Liver (tissue), 9 donors: ENCODE measurements around the gene GARIN1A. TPM values are rescaled to one million over a fixed set of nuclear protein-coding genes. Genes with fewer than 3 reads are reported as not detected.
"Not testable (repeated sequence)": the region's sequence is repeated elsewhere in the genome, so short reads cannot be mapped to it uniquely, and the experiment has no call there.

ENCODE experiments used
- DNase-seq: peaks from one replicate; pipeline ENCODE4 v3.0.0-alpha.2; 2017; ENCODE audit warnings: low spot score
- H3K27ac ChIP-seq, 2 donors: one replicate each; pipeline ENCODE4 v1.7.0; 2013; ENCODE audit warnings: inconsistent platforms in 2 of 2, low read length in 2 of 2, control low read depth in 1 of 2, low read depth in 1 of 2, mild to moderate bottlenecking in 1 of 2
- H3K27me3 ChIP-seq, 4 donors: one replicate each; pipeline versions ENCODE4 v1.6.1 to v1.7.0; 2013; ENCODE audit warnings: low read length in 3 of 4, inconsistent platforms in 1 of 4, mild to moderate bottlenecking in 1 of 4, moderate library complexity in 1 of 4; ENCODE audit not compliant: control insufficient read depth in 4 of 4, insufficient read depth in 4 of 4
- H3K36me3 ChIP-seq, 4 donors: one replicate each; pipeline versions ENCODE4 v1.6.1 to v1.7.0; 2013; ENCODE audit warnings: low read length in 3 of 4, mild to moderate bottlenecking in 3 of 4, low read depth in 1 of 4, moderate library complexity in 1 of 4; ENCODE audit not compliant: control insufficient read depth in 4 of 4, insufficient read depth in 3 of 4
- H3K4me1 ChIP-seq, 4 donors: one replicate each; pipeline versions ENCODE4 v1.6.1 to v1.7.0; 2013; ENCODE audit warnings: low read length in 3 of 4, mild to moderate bottlenecking in 3 of 4, moderate library complexity in 1 of 4; ENCODE audit not compliant: control insufficient read depth in 4 of 4, insufficient read depth in 4 of 4
- H3K4me3 ChIP-seq, 3 donors: one replicate each; pipeline versions ENCODE4 v1.6.1 to v1.7.0; 2013; ENCODE audit warnings: low read length in 3 of 3, control low read depth in 1 of 3, low read depth in 1 of 3, mild to moderate bottlenecking in 1 of 3
- H3K9ac ChIP-seq, 2 donors: one replicate each; pipeline ENCODE4 v1.7.0; 2013; ENCODE audit warnings: low read length in 2 of 2, mild to moderate bottlenecking in 2 of 2, moderate library complexity in 2 of 2, control low read depth in 1 of 2, low read depth in 1 of 2
- H3K9me3 ChIP-seq, 4 donors: one replicate each; pipeline versions ENCODE4 v1.6.1 to v1.7.0; 2013; ENCODE audit warnings: low read length in 3 of 4; ENCODE audit not compliant: control insufficient read depth in 4 of 4
- EGR1 ChIP-seq, 2 donors: IDR thresholded peaks; 2 replicates each; pipeline ENCODE4 v1.6.1; 2016 to 2018; ENCODE audit warnings: antibody characterized with exemption in 2 of 2, low read depth in 2 of 2
- FOXA1 ChIP-seq: IDR thresholded peaks from 2 replicates; pipeline ENCODE4 v1.6.1; 2016; ENCODE audit warnings: antibody characterized with exemption
- FOXA2 ChIP-seq: IDR thresholded peaks from 2 replicates; pipeline ENCODE4 v1.6.1; 2016; ENCODE audit warnings: antibody characterized with exemption
- HNF4A ChIP-seq, 2 donors: conservative IDR thresholded peaks; 2 replicates each; pipeline ENCODE4 v1.6.1; 2016; ENCODE audit warnings: antibody characterized with exemption in 2 of 2, mild to moderate bottlenecking in 2 of 2
- HNF4G ChIP-seq: IDR thresholded peaks from 2 replicates; pipeline ENCODE4 v1.6.1; 2016; ENCODE audit warnings: antibody characterized with exemption
- JUND ChIP-seq, 2 donors: IDR thresholded peaks; 2 replicates each; pipeline ENCODE4 v1.6.1; 2016; ENCODE audit warnings: antibody characterized with exemption in 2 of 2
- NR2F2 ChIP-seq: IDR thresholded peaks from 2 replicates; pipeline ENCODE4 v1.6.1; 2016; ENCODE audit warnings: antibody characterized with exemption
- RAD21 ChIP-seq, 2 donors: IDR thresholded peaks; 2 replicates each; pipeline ENCODE4 v1.6.1; 2016; ENCODE audit warnings: antibody characterized with exemption in 2 of 2, mild to moderate bottlenecking in 2 of 2
- WGBS: extraction: QIAGEN DNeasy Blood & Tissue Kit; methylation state at CpG from one replicate; pipeline ENCODE4 v1.1.7; 2013; 5-methylcytosine and 5-hydroxymethylcytosine counted together
- polyA plus RNA-seq, 2 donors: library from polyadenylated mRNA; stranded (reverse) in 1 of 2; unstranded in 1 of 2; fragments of 200-250 nt in 1 of 2; fragments of >200 nt in 1 of 2; fragmentation: Nextera tagmentation in 1 of 2; extraction: Ambion mirVana in 1 of 2; gene quantifications; one replicate each; pipeline versions ENCODE4 v1.2.1 to v1.2.3, GENCODE V29; 2013 to 2015
- total RNA-seq, 2 donors: library from RNA; depleted of rRNA; stranded (reverse); fragments of >200 nt; gene quantifications; one replicate each; pipeline ENCODE4 v1.2.3, GENCODE V29; 2014
- TF ChIP-seq, protein P1 (sequence below): fragments of 150-350 bp; IDR thresholded peaks from 2 replicates; pipeline ENCODE4 v1.5.1; 2017; ENCODE audit warnings: improper control_type of control experiment, low read depth, low read length; ENCODE audit not compliant: missing input control
- TF ChIP-seq, protein P2 (sequence below): IDR thresholded peaks from 2 replicates; pipeline ENCODE4 v1.6.1; 2016; ENCODE audit warnings: antibody characterized with exemption
- TF ChIP-seq, protein P3 (sequence below): IDR thresholded peaks from 2 replicates; pipeline ENCODE4 v1.6.1; 2016; ENCODE audit warnings: antibody characterized with exemption, mild to moderate bottlenecking
- donor health status: healthy.
- donor health status: healthy.
- donor health status: healthy.
- donor health status: healthy.
- donor health status: healthy.

The GARIN1A gene
- total and polyA plus RNA-seq, 4 donors: 0.08 to 0.50 (median 0.19) TPM

DNA sequence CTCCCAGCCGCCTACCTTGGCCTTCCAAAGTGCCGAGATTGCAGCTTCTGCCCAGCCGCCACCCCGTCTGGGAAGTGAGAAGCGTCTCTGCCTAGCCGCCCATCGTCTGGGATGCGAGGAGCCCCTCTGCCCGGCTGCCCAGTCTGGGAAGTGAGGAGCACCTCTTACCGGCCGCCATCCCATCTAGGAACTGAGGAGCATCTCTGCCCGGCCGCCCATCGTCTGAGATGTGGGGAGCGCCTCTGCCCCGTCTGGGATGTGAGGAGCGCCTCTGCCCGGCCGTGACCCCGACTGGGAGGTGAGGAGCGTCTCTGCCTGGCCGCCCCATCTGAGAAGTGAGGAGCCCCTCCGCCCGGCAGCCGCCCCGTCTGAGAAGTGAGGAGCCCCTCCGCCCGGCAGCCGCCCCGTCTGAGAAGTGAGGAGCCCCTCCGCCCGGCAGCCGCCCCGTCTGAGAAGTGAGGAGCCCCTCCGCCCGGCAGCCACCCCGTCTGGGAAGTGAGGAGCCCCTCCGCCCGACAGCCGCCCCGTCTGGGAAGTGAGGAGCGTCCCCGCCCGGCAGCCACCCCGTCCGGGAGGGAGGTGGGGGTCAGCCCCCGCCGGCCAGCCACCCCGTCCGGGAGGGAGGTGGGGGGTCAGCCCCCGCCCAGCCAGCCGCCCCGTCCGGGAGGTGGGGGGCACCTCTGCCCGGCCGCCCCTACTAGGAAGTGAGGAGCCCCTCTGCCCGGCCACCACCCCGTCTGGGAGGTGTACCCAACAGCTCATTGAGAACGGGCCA, 17.3 kb downstream of the GARIN1A start:
- WGBS: 95% methylated on average over 51 of the region's 59 CpGs
- not testable (repeated sequence) for H3K27me3 ChIP-seq, H3K4me1 ChIP-seq, H3K9me3 ChIP-seq, DNase-seq, H3K4me3 ChIP-seq, H3K36me3 ChIP-seq, H3K27ac ChIP-seq, H3K9ac ChIP-seq

DNA sequence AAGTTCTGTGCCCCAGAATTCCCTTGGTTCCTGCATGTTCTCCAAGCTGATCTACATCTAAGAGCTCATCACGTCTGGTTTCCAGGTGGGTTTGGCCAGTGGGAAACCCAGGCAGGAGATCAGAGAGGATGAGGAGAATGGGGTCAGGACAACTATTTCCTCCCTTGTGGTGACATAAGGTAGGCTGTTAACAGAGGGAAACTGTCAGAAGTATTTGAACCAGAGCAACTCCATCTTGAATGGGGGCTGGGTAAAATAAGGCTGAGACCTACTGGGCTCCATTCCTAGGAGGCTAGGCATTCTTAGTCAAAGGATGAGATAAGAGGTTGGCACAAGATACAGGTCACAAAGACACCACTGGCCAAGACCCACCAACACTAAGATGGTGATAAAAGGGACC, 19.1 kb downstream of the GARIN1A start:
- H3K9me3 ChIP-seq: no peaks in the 10 kb centered on the region
- H3K4me1 ChIP-seq: no peaks in the 10 kb centered on the region
- H3K9ac ChIP-seq: no peak overlapping the region
- H3K27ac ChIP-seq: no peak overlapping the region
- WGBS: 94% methylated on average over 1 of the region's 1 CpG
- TF ChIP-seq EGR1 (IDR thresholded peaks at IDR 0.05; ENCODE audit: low read depth in 2 of 2): no peak
- no peak for TF ChIP-seq JUND (IDR thresholded peaks at IDR 0.05)
- TF ChIP-seq, protein P1, sequence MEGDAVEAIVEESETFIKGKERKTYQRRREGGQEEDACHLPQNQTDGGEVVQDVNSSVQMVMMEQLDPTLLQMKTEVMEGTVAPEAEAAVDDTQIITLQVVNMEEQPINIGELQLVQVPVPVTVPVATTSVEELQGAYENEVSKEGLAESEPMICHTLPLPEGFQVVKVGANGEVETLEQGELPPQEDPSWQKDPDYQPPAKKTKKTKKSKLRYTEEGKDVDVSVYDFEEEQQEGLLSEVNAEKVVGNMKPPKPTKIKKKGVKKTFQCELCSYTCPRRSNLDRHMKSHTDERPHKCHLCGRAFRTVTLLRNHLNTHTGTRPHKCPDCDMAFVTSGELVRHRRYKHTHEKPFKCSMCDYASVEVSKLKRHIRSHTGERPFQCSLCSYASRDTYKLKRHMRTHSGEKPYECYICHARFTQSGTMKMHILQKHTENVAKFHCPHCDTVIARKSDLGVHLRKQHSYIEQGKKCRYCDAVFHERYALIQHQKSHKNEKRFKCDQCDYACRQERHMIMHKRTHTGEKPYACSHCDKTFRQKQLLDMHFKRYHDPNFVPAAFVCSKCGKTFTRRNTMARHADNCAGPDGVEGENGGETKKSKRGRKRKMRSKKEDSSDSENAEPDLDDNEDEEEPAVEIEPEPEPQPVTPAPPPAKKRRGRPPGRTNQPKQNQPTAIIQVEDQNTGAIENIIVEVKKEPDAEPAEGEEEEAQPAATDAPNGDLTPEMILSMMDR: no peak
- TF ChIP-seq NR2F2: no peak
- TF ChIP-seq FOXA2: no peak
- no peak for TF ChIP-seq HNF4G
- TF ChIP-seq, protein P2, sequence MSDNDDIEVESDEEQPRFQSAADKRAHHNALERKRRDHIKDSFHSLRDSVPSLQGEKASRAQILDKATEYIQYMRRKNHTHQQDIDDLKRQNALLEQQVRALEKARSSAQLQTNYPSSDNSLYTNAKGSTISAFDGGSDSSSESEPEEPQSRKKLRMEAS: no peak
- no peak for TF ChIP-seq FOXA1
- no peak for TF ChIP-seq RAD21 (IDR thresholded peaks at IDR 0.05)
- no peaks in the 10 kb centered on the region for H3K36me3 ChIP-seq
- no peak for DNase-seq
- H3K27me3 ChIP-seq: peaks cover 0 to 1% (median 0%) of the 10 kb centered on the region in 4 donors
- H3K4me3 ChIP-seq: no peak overlapping the region

DNA sequence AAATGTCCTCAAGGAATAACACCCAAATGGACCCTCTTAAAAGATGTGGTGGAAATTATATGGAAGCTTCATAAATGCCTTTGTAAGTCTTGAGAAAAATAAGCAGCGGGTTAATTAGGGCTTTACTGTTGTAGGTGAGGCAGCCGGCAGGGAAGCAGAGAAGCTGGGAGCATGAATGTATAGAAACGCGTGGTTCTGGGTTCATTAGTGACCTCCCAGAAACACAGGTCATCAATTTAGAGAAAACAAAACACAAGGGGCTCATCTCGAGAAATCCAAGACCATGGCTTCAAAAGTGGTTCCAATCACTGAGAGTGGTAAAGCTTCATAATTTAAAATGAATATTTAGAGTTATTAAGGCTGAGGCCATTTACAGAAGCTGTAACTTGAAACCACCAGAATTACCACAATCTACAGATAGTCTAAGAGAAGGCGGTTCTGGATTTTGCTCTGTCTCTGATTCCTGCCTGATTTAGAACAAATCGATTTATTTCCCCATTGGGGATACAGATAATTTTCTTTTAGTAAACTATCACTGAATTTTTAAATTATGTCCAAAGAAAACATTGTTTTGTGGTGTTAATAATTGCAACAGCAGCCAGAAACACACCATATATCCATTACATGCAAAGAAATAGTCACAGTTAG, 20.7 kb downstream of the GARIN1A start:
- TF ChIP-seq, protein P3, sequence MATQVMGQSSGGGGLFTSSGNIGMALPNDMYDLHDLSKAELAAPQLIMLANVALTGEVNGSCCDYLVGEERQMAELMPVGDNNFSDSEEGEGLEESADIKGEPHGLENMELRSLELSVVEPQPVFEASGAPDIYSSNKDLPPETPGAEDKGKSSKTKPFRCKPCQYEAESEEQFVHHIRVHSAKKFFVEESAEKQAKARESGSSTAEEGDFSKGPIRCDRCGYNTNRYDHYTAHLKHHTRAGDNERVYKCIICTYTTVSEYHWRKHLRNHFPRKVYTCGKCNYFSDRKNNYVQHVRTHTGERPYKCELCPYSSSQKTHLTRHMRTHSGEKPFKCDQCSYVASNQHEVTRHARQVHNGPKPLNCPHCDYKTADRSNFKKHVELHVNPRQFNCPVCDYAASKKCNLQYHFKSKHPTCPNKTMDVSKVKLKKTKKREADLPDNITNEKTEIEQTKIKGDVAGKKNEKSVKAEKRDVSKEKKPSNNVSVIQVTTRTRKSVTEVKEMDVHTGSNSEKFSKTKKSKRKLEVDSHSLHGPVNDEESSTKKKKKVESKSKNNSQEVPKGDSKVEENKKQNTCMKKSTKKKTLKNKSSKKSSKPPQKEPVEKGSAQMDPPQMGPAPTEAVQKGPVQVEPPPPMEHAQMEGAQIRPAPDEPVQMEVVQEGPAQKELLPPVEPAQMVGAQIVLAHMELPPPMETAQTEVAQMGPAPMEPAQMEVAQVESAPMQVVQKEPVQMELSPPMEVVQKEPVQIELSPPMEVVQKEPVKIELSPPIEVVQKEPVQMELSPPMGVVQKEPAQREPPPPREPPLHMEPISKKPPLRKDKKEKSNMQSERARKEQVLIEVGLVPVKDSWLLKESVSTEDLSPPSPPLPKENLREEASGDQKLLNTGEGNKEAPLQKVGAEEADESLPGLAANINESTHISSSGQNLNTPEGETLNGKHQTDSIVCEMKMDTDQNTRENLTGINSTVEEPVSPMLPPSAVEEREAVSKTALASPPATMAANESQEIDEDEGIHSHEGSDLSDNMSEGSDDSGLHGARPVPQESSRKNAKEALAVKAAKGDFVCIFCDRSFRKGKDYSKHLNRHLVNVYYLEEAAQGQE: no peak
- no peak for TF ChIP-seq FOXA1
- no peak for TF ChIP-seq HNF4A (conservative IDR thresholded peaks at IDR 0.05)
- TF ChIP-seq, protein P1: no peak
- Histone ChIP-seq H3K4me1 (peaks cover 0 to 3% (median 0%) of the 10 kb centered on the region in 4 donors), H3K4me3 (no peak overlapping the region), H3K36me3 (no peaks in the 10 kb centered on the region), H3K9ac (no peak overlapping the region), H3K27me3 (peaks cover 0 to 10% (median 3%) of the 10 kb centered on the region in 4 donors), H3K27ac (no peak overlapping the region), H3K9me3 (no peaks in the 10 kb centered on the region)
- WGBS: 78% methylated on average over 7 of the region's 7 CpGs
- DNase-seq: no peak
